Measurements from ENCODE around the gene CD209. TPM values are rescaled to one million over a fixed set of nuclear protein-coding genes. Genes with fewer than 3 reads are reported as not detected.

Gene CD209
- polyA plus RNA-seq, 1 donor from 2014 or later = not detected

DNA sequence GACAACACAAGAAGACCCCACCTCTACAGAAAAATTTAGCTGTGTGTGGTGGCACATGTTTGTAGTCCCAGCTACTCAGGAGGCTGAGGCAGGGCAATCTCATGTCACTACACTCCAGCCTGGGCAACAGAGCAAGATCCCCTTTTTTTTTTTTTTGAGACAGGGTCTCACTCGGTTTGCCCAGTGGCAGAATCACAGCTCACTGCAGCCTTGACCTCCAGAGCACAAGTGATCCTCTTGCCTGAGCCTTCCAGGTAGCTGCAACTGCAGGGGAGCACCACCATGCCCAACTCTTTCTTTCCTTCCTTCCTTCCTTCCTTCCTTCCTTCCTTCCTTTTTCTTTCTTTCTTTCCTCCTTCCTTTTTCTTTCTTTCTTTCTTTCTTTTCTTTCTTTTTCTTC, 11.2 kb downstream of the CD209 start:
- H3K9me3 ChIP-seq (ENCODE audit: low read length) = no peaks in the 10 kb centered on the region
- H4K20me1 ChIP-seq (ENCODE audit: insufficient read depth) = no peaks in the 10 kb centered on the region
- H3F3A ChIP-seq (ENCODE audit: insufficient read depth, low read length, poor library complexity, severe bottlenecking) = no peaks in the 10 kb centered on the region
- H3K36me3 ChIP-seq (ENCODE audit: insufficient read depth, low read length) = no peaks in the 10 kb centered on the region
- H3K4me2 ChIP-seq (ENCODE audit: low read length) = no peak overlapping the region
- TF ChIP-seq MXI1 (conservative IDR thresholded peaks at IDR 0.05; ENCODE audit: poor library complexity, severe bottlenecking) (no peak), SMC3 (conservative IDR thresholded peaks at IDR 0.05; ENCODE audit: poor library complexity) (no peak), RAD21 (conservative IDR thresholded peaks at IDR 0.05) (no peak), EZH2 (IDR thresholded peaks at IDR 0.05; ENCODE audit: borderline replicate concordance, insufficient read depth, low read length, poor library complexity, severe bottlenecking) (no peak), TAF1 (IDR thresholded peaks at IDR 0.05; ENCODE audit: low read depth) (no peak), EP300 (conservative IDR thresholded peaks at IDR 0.05; ENCODE audit: poor library complexity, severe bottlenecking) (no peak)
- TF ChIP-seq, protein P1, sequence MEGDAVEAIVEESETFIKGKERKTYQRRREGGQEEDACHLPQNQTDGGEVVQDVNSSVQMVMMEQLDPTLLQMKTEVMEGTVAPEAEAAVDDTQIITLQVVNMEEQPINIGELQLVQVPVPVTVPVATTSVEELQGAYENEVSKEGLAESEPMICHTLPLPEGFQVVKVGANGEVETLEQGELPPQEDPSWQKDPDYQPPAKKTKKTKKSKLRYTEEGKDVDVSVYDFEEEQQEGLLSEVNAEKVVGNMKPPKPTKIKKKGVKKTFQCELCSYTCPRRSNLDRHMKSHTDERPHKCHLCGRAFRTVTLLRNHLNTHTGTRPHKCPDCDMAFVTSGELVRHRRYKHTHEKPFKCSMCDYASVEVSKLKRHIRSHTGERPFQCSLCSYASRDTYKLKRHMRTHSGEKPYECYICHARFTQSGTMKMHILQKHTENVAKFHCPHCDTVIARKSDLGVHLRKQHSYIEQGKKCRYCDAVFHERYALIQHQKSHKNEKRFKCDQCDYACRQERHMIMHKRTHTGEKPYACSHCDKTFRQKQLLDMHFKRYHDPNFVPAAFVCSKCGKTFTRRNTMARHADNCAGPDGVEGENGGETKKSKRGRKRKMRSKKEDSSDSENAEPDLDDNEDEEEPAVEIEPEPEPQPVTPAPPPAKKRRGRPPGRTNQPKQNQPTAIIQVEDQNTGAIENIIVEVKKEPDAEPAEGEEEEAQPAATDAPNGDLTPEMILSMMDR (IDR thresholded peaks at IDR 0.05; ENCODE audit: poor library complexity, severe bottlenecking) = no peak
- TF ChIP-seq, protein P2, sequence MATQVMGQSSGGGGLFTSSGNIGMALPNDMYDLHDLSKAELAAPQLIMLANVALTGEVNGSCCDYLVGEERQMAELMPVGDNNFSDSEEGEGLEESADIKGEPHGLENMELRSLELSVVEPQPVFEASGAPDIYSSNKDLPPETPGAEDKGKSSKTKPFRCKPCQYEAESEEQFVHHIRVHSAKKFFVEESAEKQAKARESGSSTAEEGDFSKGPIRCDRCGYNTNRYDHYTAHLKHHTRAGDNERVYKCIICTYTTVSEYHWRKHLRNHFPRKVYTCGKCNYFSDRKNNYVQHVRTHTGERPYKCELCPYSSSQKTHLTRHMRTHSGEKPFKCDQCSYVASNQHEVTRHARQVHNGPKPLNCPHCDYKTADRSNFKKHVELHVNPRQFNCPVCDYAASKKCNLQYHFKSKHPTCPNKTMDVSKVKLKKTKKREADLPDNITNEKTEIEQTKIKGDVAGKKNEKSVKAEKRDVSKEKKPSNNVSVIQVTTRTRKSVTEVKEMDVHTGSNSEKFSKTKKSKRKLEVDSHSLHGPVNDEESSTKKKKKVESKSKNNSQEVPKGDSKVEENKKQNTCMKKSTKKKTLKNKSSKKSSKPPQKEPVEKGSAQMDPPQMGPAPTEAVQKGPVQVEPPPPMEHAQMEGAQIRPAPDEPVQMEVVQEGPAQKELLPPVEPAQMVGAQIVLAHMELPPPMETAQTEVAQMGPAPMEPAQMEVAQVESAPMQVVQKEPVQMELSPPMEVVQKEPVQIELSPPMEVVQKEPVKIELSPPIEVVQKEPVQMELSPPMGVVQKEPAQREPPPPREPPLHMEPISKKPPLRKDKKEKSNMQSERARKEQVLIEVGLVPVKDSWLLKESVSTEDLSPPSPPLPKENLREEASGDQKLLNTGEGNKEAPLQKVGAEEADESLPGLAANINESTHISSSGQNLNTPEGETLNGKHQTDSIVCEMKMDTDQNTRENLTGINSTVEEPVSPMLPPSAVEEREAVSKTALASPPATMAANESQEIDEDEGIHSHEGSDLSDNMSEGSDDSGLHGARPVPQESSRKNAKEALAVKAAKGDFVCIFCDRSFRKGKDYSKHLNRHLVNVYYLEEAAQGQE (IDR thresholded peaks at IDR 0.05; ENCODE audit: borderline replicate concordance) = no peak
- H3K27ac ChIP-seq (ENCODE audit: low read length) = no peak overlapping the region
- H3K9ac ChIP-seq (ENCODE audit: low read length) = no peak overlapping the region
- peaks cover 31% of the 10 kb centered on the region for H3K27me3 ChIP-seq (ENCODE audit: insufficient read depth, low read depth, low read length)
- no peaks in the 10 kb centered on the region for H3K9me2 ChIP-seq (ENCODE audit: insufficient read depth, low read length)
- H3K4me3 ChIP-seq (ENCODE audit: low read length) = no peak overlapping the region
- H3K79me2 ChIP-seq (replicated peaks; ENCODE audit: insufficient read depth, low read length) = no peaks in the 10 kb centered on the region
- no peak overlapping the region for H2AFZ ChIP-seq (ENCODE audit: low read depth, low read length)

GRCh38 chr19:7734220-7735203, 12.8 kb downstream of the CD209 start:
- H3K79me2 ChIP-seq (replicated peaks; ENCODE audit: insufficient read depth, low read length) = no peaks in the 10 kb centered on the region
- peaks cover 48% of the 10 kb centered on the region for H3K27me3 ChIP-seq (ENCODE audit: insufficient read depth, low read depth, low read length)

More at GRCh38 chr19:7734220-7735203, 12.8 kb downstream of the CD209 start:
- H3K9me3 ChIP-seq (ENCODE audit: low read length) = no peaks in the 10 kb centered on the region
- TF ChIP-seq TAF1 (IDR thresholded peaks at IDR 0.05; ENCODE audit: low read depth) (no peak), EZH2 (IDR thresholded peaks at IDR 0.05; ENCODE audit: borderline replicate concordance, insufficient read depth, low read length, poor library complexity, severe bottlenecking) (no peak), EP300 (conservative IDR thresholded peaks at IDR 0.05; ENCODE audit: poor library complexity, severe bottlenecking) (no peak), RAD21 (conservative IDR thresholded peaks at IDR 0.05) (no peak), POLR2AphosphoS5 (IDR thresholded peaks at IDR 0.05) (no peak), SMC3 (conservative IDR thresholded peaks at IDR 0.05; ENCODE audit: poor library complexity) (no peak), MXI1 (conservative IDR thresholded peaks at IDR 0.05; ENCODE audit: poor library complexity, severe bottlenecking) (no peak)
- TF ChIP-seq, protein P2 (IDR thresholded peaks at IDR 0.05; ENCODE audit: borderline replicate concordance) = no peak
- TF ChIP-seq, protein P1 (IDR thresholded peaks at IDR 0.05; ENCODE audit: poor library complexity, severe bottlenecking) = no peak
- no peaks in the 10 kb centered on the region for H3K9me2 ChIP-seq (ENCODE audit: insufficient read depth, low read length)
- H3K9ac ChIP-seq (ENCODE audit: low read length) = no peak overlapping the region
- H3K27ac ChIP-seq (ENCODE audit: low read length) = no peak overlapping the region
- no peak overlapping the region for H3K4me3 ChIP-seq (ENCODE audit: low read length)
- no peak overlapping the region for H2AFZ ChIP-seq (ENCODE audit: low read depth, low read length)
- H3K4me2 ChIP-seq (ENCODE audit: low read length) = no peak overlapping the region
- no peaks in the 10 kb centered on the region for H4K20me1 ChIP-seq (ENCODE audit: insufficient read depth)
- no peaks in the 10 kb centered on the region for H3F3A ChIP-seq (ENCODE audit: insufficient read depth, low read length, poor library complexity, severe bottlenecking)
- no peaks in the 10 kb centered on the region for H3K36me3 ChIP-seq (ENCODE audit: insufficient read depth, low read length)
